Measurements from ENCODE around the gene ILF2.
"Not testable (repeated sequence)": the region's sequence is repeated elsewhere in the genome, so short reads cannot be mapped to it uniquely, and the experiment has no call there.

Gene ILF2

DNA sequence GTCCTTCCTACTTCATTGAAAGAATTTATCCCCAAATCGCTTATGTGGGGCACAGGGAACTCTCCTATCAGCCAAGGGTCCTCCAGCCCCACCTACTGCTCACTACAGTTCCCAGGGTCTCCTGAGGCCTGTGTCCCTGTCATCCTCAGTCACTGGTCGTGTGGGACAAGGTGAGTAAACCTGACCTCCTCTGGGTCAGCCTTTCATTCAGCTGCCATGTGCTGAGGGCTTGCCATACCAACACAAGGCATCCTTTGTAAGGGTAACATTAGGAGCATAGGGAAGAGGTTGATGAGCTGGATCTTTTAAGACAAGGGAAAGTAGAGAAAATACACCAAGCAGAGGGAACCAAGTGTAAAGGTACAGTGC is 23.5 kb downstream of the ILF2 start:
- TF ChIP-seq, protein P1, sequence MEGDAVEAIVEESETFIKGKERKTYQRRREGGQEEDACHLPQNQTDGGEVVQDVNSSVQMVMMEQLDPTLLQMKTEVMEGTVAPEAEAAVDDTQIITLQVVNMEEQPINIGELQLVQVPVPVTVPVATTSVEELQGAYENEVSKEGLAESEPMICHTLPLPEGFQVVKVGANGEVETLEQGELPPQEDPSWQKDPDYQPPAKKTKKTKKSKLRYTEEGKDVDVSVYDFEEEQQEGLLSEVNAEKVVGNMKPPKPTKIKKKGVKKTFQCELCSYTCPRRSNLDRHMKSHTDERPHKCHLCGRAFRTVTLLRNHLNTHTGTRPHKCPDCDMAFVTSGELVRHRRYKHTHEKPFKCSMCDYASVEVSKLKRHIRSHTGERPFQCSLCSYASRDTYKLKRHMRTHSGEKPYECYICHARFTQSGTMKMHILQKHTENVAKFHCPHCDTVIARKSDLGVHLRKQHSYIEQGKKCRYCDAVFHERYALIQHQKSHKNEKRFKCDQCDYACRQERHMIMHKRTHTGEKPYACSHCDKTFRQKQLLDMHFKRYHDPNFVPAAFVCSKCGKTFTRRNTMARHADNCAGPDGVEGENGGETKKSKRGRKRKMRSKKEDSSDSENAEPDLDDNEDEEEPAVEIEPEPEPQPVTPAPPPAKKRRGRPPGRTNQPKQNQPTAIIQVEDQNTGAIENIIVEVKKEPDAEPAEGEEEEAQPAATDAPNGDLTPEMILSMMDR (IDR thresholded peaks at IDR 0.05; ENCODE audit: control extremely low read depth, extremely low read depth, low read depth, missing control alignments), result no peak
- CTCF ChIA-PET, result interaction anchor here (1.2 to 1.8 kb wide), 3 partner anchors 9 to 20 kb away, joined by 3 to 4 read pairs (median 4); partner anchors contain the start of gene S100A13
- no peak for DNase-seq (ENCODE audit: extremely low spot score)
- POLR2A ChIA-PET, result interaction anchor here (0.6 kb wide), 1 partner anchor 1995 kb away, joined by 4 read pairs; no protein-coding TSS in a partner anchor

DNA sequence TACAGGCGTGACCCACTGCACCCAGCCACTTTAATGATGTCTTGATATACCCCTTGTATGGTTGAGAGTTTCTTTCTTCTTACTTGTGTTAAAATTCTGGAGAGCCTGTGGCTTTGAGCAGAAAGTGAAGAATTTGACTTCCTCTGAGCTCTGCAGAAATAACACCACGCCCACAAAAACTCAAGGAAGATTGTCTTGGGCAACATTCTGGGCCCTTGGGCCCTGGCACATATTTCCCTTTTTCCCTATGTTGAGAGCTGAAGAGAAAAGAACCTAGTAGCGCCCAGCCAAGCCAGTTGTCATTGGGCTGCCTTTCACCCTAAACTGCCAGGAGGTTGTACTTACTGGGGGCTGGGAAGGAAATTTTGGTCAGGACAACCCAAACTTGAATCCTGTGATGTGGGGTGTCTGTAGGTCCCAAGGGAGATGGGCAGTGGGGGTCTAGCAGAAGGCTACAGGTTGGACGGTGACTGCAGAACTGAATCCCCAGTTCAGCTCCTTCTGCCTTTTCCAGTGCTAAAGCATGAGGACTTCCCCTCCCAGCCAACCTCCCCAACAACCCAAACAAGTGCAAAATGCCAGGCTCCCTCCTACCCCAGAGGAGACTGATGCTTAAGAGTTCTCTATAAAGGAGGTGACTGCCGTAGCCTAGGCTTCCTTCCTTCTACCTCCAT is 24.0 kb downstream of the ILF2 start:
- ChIA-PET POLR2A (interaction anchor here (0.6 kb wide), 1 partner anchor 1994 kb away, joined by 4 read pairs; no protein-coding TSS in a partner anchor), CTCF (interaction anchor here (1.2 to 1.8 kb wide), 2 partner anchors 9 to 19 kb away, joined by 4 read pairs; partner anchors contain the start of gene S100A13)
- TF ChIP-seq, protein P1 (IDR thresholded peaks at IDR 0.05; ENCODE audit: control extremely low read depth, extremely low read depth, low read depth, missing control alignments), result no peak
- no peak for DNase-seq (ENCODE audit: extremely low spot score)

DNA sequence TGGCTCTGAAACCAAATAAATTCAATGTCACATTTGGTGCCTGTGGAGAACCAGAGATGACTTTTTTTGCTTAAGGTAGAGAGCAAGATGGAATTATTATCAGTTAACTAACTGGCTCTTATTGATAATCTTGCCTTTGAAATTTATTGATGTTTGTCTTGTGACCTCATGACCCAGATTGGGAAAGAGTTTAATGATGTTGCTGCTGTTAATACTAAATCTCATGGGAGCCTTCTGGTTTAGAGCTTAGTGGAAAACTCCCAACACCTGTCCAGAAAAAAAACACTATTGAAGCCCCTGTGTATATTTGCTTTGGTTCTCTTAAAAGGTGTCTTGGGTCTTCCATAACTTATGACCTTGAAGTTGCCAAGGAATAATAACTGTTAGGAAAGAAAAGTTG is 27.0 kb downstream of the ILF2 start:
- TF ChIP-seq, protein P1 (IDR thresholded peaks at IDR 0.05; ENCODE audit: control extremely low read depth, extremely low read depth, low read depth, missing control alignments), result no peak
- DNase-seq (ENCODE audit: extremely low spot score), result no peak
- ChIA-PET POLR2A (interaction anchor here (1.4 to 3.1 kb wide), 2 partner anchors 9 to 10 kb away, joined by 6 to 23 read pairs; partner anchors contain the start of gene CHTOP), CTCF (interaction anchor here (0.8 to 2.9 kb wide), 6 partner anchors 9 to 111 kb away, joined by 3 to 12 read pairs (median 6); partner anchors contain the start of genes CHTOP, S100A1 and S100A13)

DNA sequence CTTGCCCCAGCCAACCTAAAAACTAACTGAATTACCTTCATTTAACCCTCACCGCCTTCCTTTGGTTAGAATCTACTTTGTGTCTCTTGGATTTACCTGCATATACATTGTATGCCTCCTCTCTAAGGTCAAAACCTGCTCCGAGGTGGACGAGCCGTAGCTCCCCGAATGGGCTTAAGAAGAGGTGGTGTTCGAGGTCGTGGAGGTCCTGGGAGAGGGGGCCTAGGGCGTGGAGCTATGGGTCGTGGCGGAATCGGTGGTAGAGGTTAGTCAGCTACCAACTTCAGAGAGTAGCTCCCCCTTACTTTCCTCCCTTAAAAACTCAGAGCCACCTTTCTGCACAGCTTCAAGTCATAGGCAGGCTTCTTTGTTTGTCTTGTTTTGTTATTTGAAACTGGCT is 27.7 kb downstream of the ILF2 start:
- POLR2A ChIA-PET, result interaction anchor here (1.4 to 3.1 kb wide), 2 partner anchors 9 to 10 kb away, joined by 6 to 23 read pairs; partner anchors contain the start of gene CHTOP
- TF ChIP-seq, protein P1 (IDR thresholded peaks at IDR 0.05; ENCODE audit: control extremely low read depth, extremely low read depth, low read depth, missing control alignments), result no peak
- DNase-seq (ENCODE audit: extremely low spot score), result no peak
- CTCF ChIA-PET, result interaction anchor here (1.2 to 2.9 kb wide), 4 partner anchors 9 to 17 kb away, joined by 3 to 12 read pairs (median 8); partner anchors contain the start of genes CHTOP, S100A1 and S100A13

DNA sequence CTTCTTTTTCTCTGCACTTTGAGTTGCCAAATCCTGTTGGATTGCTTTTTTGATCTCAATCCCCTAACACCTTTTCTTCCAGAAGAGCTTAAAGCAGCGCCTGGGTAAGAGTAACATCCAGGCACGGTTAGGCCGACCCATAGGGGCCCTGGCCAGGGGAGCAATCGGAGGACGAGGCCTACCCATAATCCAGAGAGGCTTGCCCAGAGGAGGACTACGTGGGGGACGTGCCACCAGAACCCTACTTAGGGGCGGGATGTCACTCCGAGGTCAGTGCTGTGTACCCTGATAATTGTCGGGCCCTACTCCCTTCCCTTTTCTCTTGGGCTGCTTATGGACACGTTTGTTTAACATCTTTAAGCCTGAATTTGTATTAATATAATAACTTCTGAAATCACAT is 28.6 kb downstream of the ILF2 start:
- TF ChIP-seq, protein P1 (IDR thresholded peaks at IDR 0.05; ENCODE audit: control extremely low read depth, extremely low read depth, low read depth, missing control alignments), result no peak
- CTCF ChIA-PET, result interaction anchor here (1.2 to 2.9 kb wide), 2 partner anchors 14 to 70 kb away, joined by 3 to 7 read pairs; partner anchors contain the start of genes S100A1 and S100A13
- DNase-seq (ENCODE audit: extremely low spot score), result no peak
- POLR2A ChIA-PET, result no interaction called here

DNA sequence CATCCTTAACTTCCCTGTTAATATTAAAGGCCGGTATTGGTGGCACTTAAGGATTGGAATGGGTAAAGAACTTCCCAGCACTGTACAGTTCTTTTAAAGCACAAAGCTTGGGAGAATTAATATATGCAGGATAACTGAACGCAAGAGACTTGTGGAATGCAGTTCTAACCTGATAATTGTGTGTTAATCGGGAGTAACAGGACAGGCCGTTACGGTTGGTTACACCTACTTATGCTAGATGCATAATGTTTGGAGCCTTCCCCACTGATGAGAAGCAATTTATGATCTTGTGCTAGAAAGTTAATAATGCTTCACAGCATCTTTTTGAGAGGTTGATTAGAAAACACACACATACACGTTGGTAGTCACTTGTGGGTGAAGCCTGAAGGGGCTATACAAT is 29.9 kb downstream of the ILF2 start:
- CTCF ChIA-PET, result no interaction called here
- POLR2A ChIA-PET, result no interaction called here
- TF ChIP-seq, protein P1 (IDR thresholded peaks at IDR 0.05; ENCODE audit: control extremely low read depth, extremely low read depth, low read depth, missing control alignments), result no peak
- no peak for DNase-seq (ENCODE audit: extremely low spot score)

DNA sequence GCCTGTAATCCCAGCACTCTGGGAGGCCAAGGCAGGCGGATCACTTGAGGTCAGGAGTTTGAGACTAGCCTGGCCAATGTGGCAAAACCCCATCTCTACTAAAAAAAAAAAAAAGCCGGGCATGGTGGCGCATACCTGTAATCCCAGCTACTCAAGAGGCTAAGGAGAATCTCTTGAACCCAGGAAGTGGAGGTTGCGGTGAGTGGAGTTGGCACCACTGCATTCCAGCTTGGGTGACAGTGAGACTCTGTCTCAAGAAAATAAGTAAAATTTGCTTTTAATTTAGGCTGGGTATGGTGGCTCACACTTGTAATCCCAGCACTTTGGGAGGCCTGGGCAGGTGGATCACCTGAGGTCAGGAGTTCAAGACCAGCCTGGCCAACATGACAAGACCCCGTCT is 30.6 kb downstream of the ILF2 start:
- DNase-seq (ENCODE audit: extremely low spot score), result not testable (repeated sequence)
- ChIA-PET CTCF (interaction anchor here (0.6 to 1.2 kb wide), 3 partner anchors 13 to 78 kb away, joined by 3 to 6 read pairs (median 3); partner anchors contain the start of gene S100A13), POLR2A (interaction anchor here (0.7 kb wide), 1 partner anchor 1220 kb away, joined by 3 read pairs; no protein-coding TSS in a partner anchor)

All from GM10248 (cell line).